Lung (tissue), 12 donors: ENCODE results near the gene DAB1. TPM values are rescaled to one million over a fixed set of nuclear protein-coding genes. Genes with fewer than 3 reads are reported as not detected.

Source experiments
- ATAC-seq: fragments of 200-7000 bp; cut with Tn5 transposase; one replicate; pipeline ENCODE4 v1.9.1; 2020; ENCODE audit warnings: moderate number of reproducible peaks; ENCODE audit not compliant: insufficient read depth, low FRiP score
- DNase-seq, 3 donors: peaks; one replicate each; pipeline ENCODE4 v3.0.0-alpha.2; 2013 to 2017
- H3K27ac ChIP-seq, 2 donors: one replicate each; pipeline ENCODE4 v1.5.1; 2013; ENCODE audit warnings: mild to moderate bottlenecking in 2 of 2, moderate library complexity in 2 of 2, control low read depth in 1 of 2, inconsistent platforms in 1 of 2, low read depth in 1 of 2, low read length in 1 of 2
- H3K27me3 ChIP-seq, 3 donors: one replicate each; pipeline ENCODE4 v1.5.1; 2013; ENCODE audit warnings: low read length in 2 of 3; ENCODE audit not compliant: control insufficient read depth in 3 of 3, insufficient read depth in 3 of 3
- H3K36me3 ChIP-seq, 4 donors: one replicate each; pipeline ENCODE4 v1.5.1; 2013; ENCODE audit warnings: low read length in 4 of 4, mild to moderate bottlenecking in 1 of 4, moderate library complexity in 1 of 4; ENCODE audit not compliant: control insufficient read depth in 4 of 4, insufficient read depth in 4 of 4
- H3K4me1 ChIP-seq, 5 donors: one replicate each; pipeline ENCODE4 v1.5.1; 2013; ENCODE audit warnings: low read length in 5 of 5, mild to moderate bottlenecking in 2 of 5, moderate library complexity in 1 of 5; ENCODE audit not compliant: control insufficient read depth in 5 of 5, insufficient read depth in 5 of 5
- H3K4me3 ChIP-seq: one replicate; pipeline ENCODE4 v1.5.1; 2013; ENCODE audit warnings: mild to moderate bottlenecking, control low read depth, moderate library complexity
- H3K9ac ChIP-seq, 2 donors: one replicate each; pipeline ENCODE4 v1.5.1; 2013; ENCODE audit warnings: low read length in 2 of 2, control low read depth in 1 of 2; ENCODE audit not compliant: insufficient read depth in 1 of 2
- H3K9me3 ChIP-seq, 4 donors: one replicate each; pipeline ENCODE4 v1.5.1; 2013; ENCODE audit warnings: low read length in 3 of 4, mild to moderate bottlenecking in 1 of 4, moderate library complexity in 1 of 4; ENCODE audit not compliant: control insufficient read depth in 4 of 4, insufficient read depth in 3 of 4
- CTCF ChIP-seq: IDR thresholded peaks from 2 replicates; pipeline ENCODE4 v1.5.1; 2012; ENCODE audit warnings: mild to moderate bottlenecking; ENCODE audit errors: control extremely low read depth, extremely low read depth
- WGBS, 2 donors: extraction: QIAGEN DNeasy Blood & Tissue Kit; methylation state at CpG; one replicate each; pipeline ENCODE4 v1.1.7; 2013; 5-methylcytosine and 5-hydroxymethylcytosine counted together
- polyA plus RNA-seq, 2 donors: library from polyadenylated mRNA; stranded (reverse); fragments of 200-250 nt; gene quantifications; one replicate each; pipeline ENCODE4 v1.2.1, GENCODE V29; 2013
- total RNA-seq, 2 donors: library from RNA; depleted of rRNA in 1 of 2; stranded (reverse); fragments of >200 nt in 1 of 2; gene quantifications; one replicate each; pipeline ENCODE4 v1.2.1, GENCODE V29; 2014 to 2021
- donor health status: control.
- donor health status: control.
- donor health status: Bipolar disorder and iron deficiency.
- donor health status: healthy.
- donor health status: DM: yes; HTN: yes; CAD: no.

DAB1 gene
- total and polyA plus RNA-seq, 4 donors, result 0.06 to 0.77 (median 0.10) TPM

GRCh38 chr1:57400048-57400447, 23.8 kb downstream of the DAB1 start:
- Histone ChIP-seq H3K4me3 (no peak overlapping the region), H3K4me1 (no peaks in the 10 kb centered on the region), H3K27ac (no peak overlapping the region), H3K27me3 (no peaks in the 10 kb centered on the region), H3K9me3 (peaks cover 0 to 2% (median 0%) of the 10 kb centered on the region in 4 donors), H3K36me3 (no peaks in the 10 kb centered on the region), H3K9ac (no peak overlapping the region)
- DNase-seq (peak in 1 of 3 donors; percentile 23), ATAC-seq (no peak)
- WGBS, 2 donors, result 74 to 85% methylated on average over 5 of the region's 5 CpGs
- TF ChIP-seq CTCF, result no peak

GRCh38 chr1:57393058-57393584, 30.7 kb downstream of the DAB1 start:
- ATAC-seq, result no peak
- WGBS, 2 donors, result 82 to 87% methylated on average over 6 of the region's 6 CpGs

GRCh38 chr1:57385336-57385735, 38.5 kb downstream of the DAB1 start:
- DNase-seq (peak in 1 of 3 donors; percentile 47), ATAC-seq (no peak)
- no peak for TF ChIP-seq CTCF
- H3K4me3 ChIP-seq, result no peak overlapping the region
- peak overlapping the region in 1 of 2 donors; percentile 50 for H3K9ac ChIP-seq
- no peaks in the 10 kb centered on the region for H3K9me3 ChIP-seq
- 54 to 58% methylated on average over 1 of the region's 1 CpG for WGBS, 2 donors
- H3K27me3 ChIP-seq, result no peaks in the 10 kb centered on the region
- H3K36me3 ChIP-seq, result no peaks in the 10 kb centered on the region
- H3K27ac ChIP-seq, result no peak overlapping the region
- H3K4me1 ChIP-seq, result peaks cover 0 to 6% (median 0%) of the 10 kb centered on the region in 5 donors

More at GRCh38 chr1:57393058-57393584, 30.7 kb downstream of the DAB1 start:
- Histone ChIP-seq H3K27ac (no peak overlapping the region), H3K9ac (no peak overlapping the region), H3K36me3 (no peaks in the 10 kb centered on the region), H3K9me3 (no peaks in the 10 kb centered on the region), H3K4me1 (no peaks in the 10 kb centered on the region), H3K27me3 (no peaks in the 10 kb centered on the region), H3K4me3 (no peak overlapping the region)
- no peak for TF ChIP-seq CTCF
- DNase-seq, result no peak

- DNase-seq, result peak; percentile 58 to 84 (median 81)
These were observed 39.0 kb downstream of the DAB1 start for GRCh38 chr1:57384901-57385300.

More at GRCh38 chr1:57384901-57385300, 39.0 kb downstream of the DAB1 start:
- H3K27ac ChIP-seq, result no peak overlapping the region
- ATAC-seq, result no peak
- no peak overlapping the region for H3K9ac ChIP-seq
- H3K4me1 ChIP-seq, result peaks cover 0 to 6% (median 0%) of the 10 kb centered on the region in 5 donors
- H3K36me3 ChIP-seq, result no peaks in the 10 kb centered on the region
- H3K27me3 ChIP-seq, result no peaks in the 10 kb centered on the region
- no peak for TF ChIP-seq CTCF
- no peaks in the 10 kb centered on the region for H3K9me3 ChIP-seq
- no peak overlapping the region for H3K4me3 ChIP-seq
- WGBS, 2 donors, result 67 to 76% methylated on average over 1 of the region's 1 CpG
